ENCODE measurements around the gene SLCO2A1. TPM values are rescaled to one million over a fixed set of nuclear protein-coding genes. Genes with fewer than 3 reads are reported as not detected.

SLCO2A1 gene
- total RNA-seq, 1 donor from 2014 or later: 3.8 TPM

DNA sequence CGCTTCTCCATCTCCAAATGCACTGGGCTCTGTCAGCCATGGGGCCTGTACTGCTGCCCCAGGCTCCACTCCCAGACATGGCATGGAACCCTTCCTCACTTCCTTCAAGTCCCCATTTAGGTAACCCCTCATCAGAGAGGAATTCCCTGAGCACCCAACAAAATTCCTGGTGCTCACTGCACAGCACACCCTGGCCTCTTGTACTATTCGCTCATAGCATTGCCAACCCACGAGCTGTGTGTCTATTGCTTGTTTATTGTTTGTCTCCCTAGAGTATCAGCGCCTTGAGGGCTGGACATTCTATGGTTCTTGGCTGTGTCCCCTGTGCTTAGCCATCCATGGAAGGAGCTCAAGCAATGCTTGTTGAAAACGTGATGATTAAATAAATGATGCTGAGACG, 46.1 kb upstream of the SLCO2A1 start:
- TF ChIP-seq, protein P1, sequence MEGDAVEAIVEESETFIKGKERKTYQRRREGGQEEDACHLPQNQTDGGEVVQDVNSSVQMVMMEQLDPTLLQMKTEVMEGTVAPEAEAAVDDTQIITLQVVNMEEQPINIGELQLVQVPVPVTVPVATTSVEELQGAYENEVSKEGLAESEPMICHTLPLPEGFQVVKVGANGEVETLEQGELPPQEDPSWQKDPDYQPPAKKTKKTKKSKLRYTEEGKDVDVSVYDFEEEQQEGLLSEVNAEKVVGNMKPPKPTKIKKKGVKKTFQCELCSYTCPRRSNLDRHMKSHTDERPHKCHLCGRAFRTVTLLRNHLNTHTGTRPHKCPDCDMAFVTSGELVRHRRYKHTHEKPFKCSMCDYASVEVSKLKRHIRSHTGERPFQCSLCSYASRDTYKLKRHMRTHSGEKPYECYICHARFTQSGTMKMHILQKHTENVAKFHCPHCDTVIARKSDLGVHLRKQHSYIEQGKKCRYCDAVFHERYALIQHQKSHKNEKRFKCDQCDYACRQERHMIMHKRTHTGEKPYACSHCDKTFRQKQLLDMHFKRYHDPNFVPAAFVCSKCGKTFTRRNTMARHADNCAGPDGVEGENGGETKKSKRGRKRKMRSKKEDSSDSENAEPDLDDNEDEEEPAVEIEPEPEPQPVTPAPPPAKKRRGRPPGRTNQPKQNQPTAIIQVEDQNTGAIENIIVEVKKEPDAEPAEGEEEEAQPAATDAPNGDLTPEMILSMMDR (IDR thresholded peaks at IDR 0.05; ENCODE audit: unreplicated experiment): no peak
- H3K27ac Mint-ChIP-seq (ENCODE audit: unreplicated experiment): no peak overlapping the region
- H3K4me3 Mint-ChIP-seq (ENCODE audit: unreplicated experiment): no peak overlapping the region
- peaks cover 26% of the 10 kb centered on the region for H3K4me1 Mint-ChIP-seq (ENCODE audit: unreplicated experiment)
- H3K27me3 Mint-ChIP-seq (ENCODE audit: unreplicated experiment): peaks cover 5% of the 10 kb centered on the region
- H3K9me3 Mint-ChIP-seq (ENCODE audit: unreplicated experiment): no peaks in the 10 kb centered on the region
- peaks cover 3% of the 10 kb centered on the region for H3K36me3 Mint-ChIP-seq (ENCODE audit: low read depth, unreplicated experiment)
- no peak for DNase-seq (ENCODE audit: low spot score)

DNA sequence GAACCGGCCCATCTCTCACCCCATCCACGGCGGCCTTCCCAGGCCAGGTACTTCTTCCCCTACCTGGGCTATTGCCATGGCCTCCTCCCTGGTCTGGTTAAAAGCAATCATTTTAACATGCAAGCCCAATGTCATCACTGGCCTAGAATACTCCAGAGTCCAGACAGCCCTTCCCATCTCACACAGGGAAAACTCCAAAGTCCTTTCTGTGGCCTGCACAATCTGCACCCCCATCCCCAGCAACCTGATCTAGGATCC, 45.8 kb upstream of the SLCO2A1 start:
- peaks cover 5% of the 10 kb centered on the region for H3K27me3 Mint-ChIP-seq (ENCODE audit: unreplicated experiment)
- peaks cover 26% of the 10 kb centered on the region for H3K4me1 Mint-ChIP-seq (ENCODE audit: unreplicated experiment)
- no peak overlapping the region for H3K27ac Mint-ChIP-seq (ENCODE audit: unreplicated experiment)
- H3K9me3 Mint-ChIP-seq (ENCODE audit: unreplicated experiment): no peaks in the 10 kb centered on the region
- peaks cover 3% of the 10 kb centered on the region for H3K36me3 Mint-ChIP-seq (ENCODE audit: low read depth, unreplicated experiment)
- no peak for DNase-seq (ENCODE audit: low spot score)
- no peak overlapping the region for H3K4me3 Mint-ChIP-seq (ENCODE audit: unreplicated experiment)
- TF ChIP-seq, protein P1 (IDR thresholded peaks at IDR 0.05; ENCODE audit: unreplicated experiment): no peak

DNA sequence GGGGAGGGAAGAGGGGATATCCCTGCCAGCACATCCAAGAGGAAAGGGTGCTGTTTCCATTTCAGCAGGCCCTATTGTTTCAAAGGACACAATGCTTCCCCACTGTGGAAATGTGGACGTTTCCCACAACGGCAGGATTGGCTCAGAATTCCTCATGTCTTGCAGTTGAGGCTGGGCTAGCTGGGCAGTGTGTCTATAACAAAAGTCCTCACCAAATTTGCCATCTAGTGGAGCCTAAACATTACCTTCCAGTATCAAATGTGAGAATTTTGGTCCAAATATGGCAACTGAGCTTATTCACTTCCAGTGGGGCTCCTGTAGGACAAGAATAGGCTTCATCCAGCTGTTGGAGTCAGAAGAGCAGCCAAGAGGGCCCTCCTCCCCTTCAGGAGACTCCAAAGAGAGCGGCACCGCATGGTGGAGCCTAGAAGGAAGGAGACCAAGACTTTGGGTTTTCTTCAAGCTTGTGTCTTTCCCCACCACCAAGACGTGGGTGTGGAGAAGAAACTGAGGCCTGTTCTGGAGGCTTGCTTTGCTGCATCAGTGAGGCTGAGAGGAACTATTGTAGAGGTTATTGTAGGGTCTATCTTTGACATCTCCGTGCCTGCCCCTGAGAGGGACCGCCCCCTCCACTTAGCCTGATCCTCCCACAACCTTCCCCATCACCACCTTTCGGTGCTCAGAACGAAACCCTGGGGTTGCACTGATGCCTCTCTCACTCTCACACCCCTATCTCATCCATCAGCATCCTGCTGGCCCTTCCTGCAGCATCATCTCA, 45.3 kb upstream of the SLCO2A1 start:
- Mint-ChIP-seq H3K27me3 (ENCODE audit: unreplicated experiment) (peaks cover 5% of the 10 kb centered on the region), H3K4me3 (ENCODE audit: unreplicated experiment) (no peak overlapping the region), H3K4me1 (ENCODE audit: unreplicated experiment) (peaks cover 26% of the 10 kb centered on the region), H3K9me3 (ENCODE audit: unreplicated experiment) (no peaks in the 10 kb centered on the region), H3K36me3 (ENCODE audit: low read depth, unreplicated experiment) (peaks cover 3% of the 10 kb centered on the region), H3K27ac (ENCODE audit: unreplicated experiment) (no peak overlapping the region)
- DNase-seq (ENCODE audit: low spot score): no peak
- TF ChIP-seq, protein P1 (IDR thresholded peaks at IDR 0.05; ENCODE audit: unreplicated experiment): no peak

DNA sequence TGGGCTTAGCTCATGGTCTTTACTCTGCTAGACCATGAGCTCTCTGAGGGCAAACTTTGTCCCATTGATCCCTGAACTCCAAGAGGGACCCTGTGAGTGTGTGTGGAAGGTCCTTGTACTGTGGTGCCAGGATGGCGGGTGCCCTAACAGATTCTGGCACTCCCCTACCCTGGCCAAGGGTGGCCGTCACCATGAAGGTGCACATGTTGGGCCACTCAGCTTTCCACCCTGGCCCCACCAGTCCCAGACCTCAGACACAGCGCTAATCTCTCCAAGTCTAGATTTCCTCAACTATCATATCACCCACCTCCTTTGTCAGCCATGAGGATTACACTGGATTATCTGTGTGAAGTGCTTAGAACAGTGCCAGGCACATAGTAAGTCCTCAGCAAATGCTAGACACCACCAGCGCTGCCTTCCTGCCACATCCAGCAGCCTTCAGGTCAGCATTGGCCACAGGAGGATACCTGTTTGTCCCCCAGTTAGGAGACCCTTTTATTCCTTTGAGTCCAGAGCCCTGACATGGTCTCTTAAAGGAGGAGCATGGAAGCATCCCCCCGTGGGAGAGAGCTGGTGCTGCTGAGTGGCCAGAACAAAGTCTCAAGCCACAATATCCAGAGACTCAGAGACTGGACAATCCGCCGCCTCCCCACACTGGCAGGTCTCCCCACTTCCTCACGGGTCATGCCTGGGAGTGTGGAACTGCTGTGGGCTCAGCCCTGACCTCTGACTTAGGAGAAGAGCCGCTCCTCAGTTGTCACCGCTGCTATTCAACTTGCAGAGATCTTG, 44.5 kb upstream of the SLCO2A1 start:
- peaks cover 7% of the 10 kb centered on the region for H3K27me3 Mint-ChIP-seq (ENCODE audit: unreplicated experiment)
- DNase-seq (ENCODE audit: low spot score): no peak
- H3K4me1 Mint-ChIP-seq (ENCODE audit: unreplicated experiment): peaks cover 26% of the 10 kb centered on the region
- TF ChIP-seq, protein P1 (IDR thresholded peaks at IDR 0.05; ENCODE audit: unreplicated experiment): no peak
- H3K36me3 Mint-ChIP-seq (ENCODE audit: low read depth, unreplicated experiment): peaks cover 8% of the 10 kb centered on the region
- no peak overlapping the region for H3K4me3 Mint-ChIP-seq (ENCODE audit: unreplicated experiment)
- no peaks in the 10 kb centered on the region for H3K9me3 Mint-ChIP-seq (ENCODE audit: unreplicated experiment)
- no peak overlapping the region for H3K27ac Mint-ChIP-seq (ENCODE audit: unreplicated experiment)

DNA sequence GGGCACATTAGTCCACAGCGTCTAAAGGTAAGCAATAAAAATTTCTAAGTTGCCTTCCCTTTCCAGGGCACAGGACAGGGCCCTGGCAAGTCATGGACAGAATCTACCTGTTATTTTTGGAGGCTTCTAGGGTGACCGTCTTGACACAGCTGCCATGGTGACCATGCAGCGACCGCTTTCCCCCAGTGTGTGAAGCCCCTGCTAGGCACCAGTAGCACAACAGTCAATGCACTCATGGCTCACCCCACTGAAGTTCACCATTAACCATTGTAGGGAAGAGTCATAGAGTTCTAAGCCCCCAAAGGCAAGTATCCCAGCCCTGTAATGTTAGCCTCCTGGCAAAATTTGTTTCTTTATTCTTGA, 43.8 kb upstream of the SLCO2A1 start:
- peaks cover 7% of the 10 kb centered on the region for H3K27me3 Mint-ChIP-seq (ENCODE audit: unreplicated experiment)
- no peaks in the 10 kb centered on the region for H3K9me3 Mint-ChIP-seq (ENCODE audit: unreplicated experiment)
- peaks cover 26% of the 10 kb centered on the region for H3K4me1 Mint-ChIP-seq (ENCODE audit: unreplicated experiment)
- H3K27ac Mint-ChIP-seq (ENCODE audit: unreplicated experiment): no peak overlapping the region
- H3K4me3 Mint-ChIP-seq (ENCODE audit: unreplicated experiment): no peak overlapping the region
- no peak for DNase-seq (ENCODE audit: low spot score)
- H3K36me3 Mint-ChIP-seq (ENCODE audit: low read depth, unreplicated experiment): peaks cover 8% of the 10 kb centered on the region
- TF ChIP-seq, protein P1 (IDR thresholded peaks at IDR 0.05; ENCODE audit: unreplicated experiment): no peak

Data from endothelial cell (in vitro differentiated cells).